Measurements from ENCODE around the gene TBC1D23. TPM values are rescaled to one million over a fixed set of nuclear protein-coding genes. Genes with fewer than 3 reads are reported as not detected.

The TBC1D23 gene
- total RNA-seq, 2 donors from 2014 or later, result 18.3 to 23.6 TPM

DNA sequence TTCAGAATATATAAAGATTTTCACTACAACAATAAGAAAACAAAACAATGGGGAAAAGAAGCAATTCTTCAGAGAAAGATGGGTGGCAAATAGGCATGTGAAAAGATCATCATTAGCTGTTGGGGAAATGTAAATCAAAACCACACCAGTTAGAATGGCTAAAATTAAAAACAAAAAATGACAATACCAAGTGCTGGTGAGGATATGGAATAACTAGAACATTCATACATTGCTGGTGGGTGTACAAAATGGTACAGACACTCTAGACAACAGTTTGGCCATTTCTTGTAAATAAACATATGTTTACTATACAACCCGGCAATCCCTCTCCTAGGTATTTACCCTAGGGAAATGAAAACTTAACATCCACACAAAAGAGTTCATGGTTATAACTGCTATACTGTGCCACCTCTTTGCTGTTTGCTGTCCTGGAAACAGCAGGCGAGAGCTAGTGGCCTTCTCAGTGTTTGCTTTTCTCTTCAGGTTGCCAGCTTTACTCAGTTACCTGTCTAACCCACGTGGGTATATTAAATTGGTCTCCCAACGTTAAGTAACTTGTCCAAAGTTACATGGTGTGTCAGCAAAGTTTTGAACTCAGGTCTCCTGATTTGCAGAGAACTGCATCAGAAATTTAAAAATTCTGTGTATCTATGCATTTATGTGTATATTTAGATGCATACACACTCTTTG is 69.2 kb downstream of the TBC1D23 start:
- H3K36me3 ChIP-seq, result no peaks in the 10 kb centered on the region
- H3K27ac ChIP-seq, result no peak overlapping the region
- TF ChIP-seq POLR2A (IDR thresholded peaks at IDR 0.05) (no peak), POLR2AphosphoS5 (IDR thresholded peaks at IDR 0.05) (peak; percentile 67)
- intact Hi-C loops (cut with DNase I), result loop anchor here (10.0 kb wide), 1 partner anchor 75 kb away; the partner anchor contains the start of genes LNP1 and TOMM70
- no peaks in the 10 kb centered on the region for H3K27me3 ChIP-seq (replicated peaks; ENCODE audit: insufficient read depth)
- H3K9me3 ChIP-seq, result no peaks in the 10 kb centered on the region
- no peaks in the 10 kb centered on the region for H3K4me1 ChIP-seq (replicated peaks)
- DNase-seq (ENCODE audit: low spot score), result peak; percentile 33
- no peak overlapping the region for H3K4me3 ChIP-seq
- 61% methylated on average over 4 of the region's 4 CpGs for WGBS

- no peaks in the 10 kb centered on the region for H3K9me3 ChIP-seq
- H3K4me1 ChIP-seq (replicated peaks), result no peaks in the 10 kb centered on the region
- H3K36me3 ChIP-seq, result no peaks in the 10 kb centered on the region
- WGBS, result 90% methylated on average over 5 of the region's 5 CpGs
- TF ChIP-seq POLR2AphosphoS5 (IDR thresholded peaks at IDR 0.05), result no peak
- no peak for TF ChIP-seq CTCF (IDR thresholded peaks at IDR 0.05)
- H3K27ac ChIP-seq, result no peak overlapping the region
- no peaks in the 10 kb centered on the region for H3K27me3 ChIP-seq (replicated peaks; ENCODE audit: insufficient read depth)
- intact Hi-C loops (cut with DNase I), result loop anchor here (10.0 kb wide), 1 partner anchor 74 kb away; the partner anchor contains the start of genes LNP1 and TOMM70
- no peak overlapping the region for H3K4me3 ChIP-seq
- DNase-seq (ENCODE audit: low spot score), result no peak
These were observed 69.9 kb downstream of the TBC1D23 start for GRCh38 chr3:100330651-100331050.

GRCh38 chr3:100331660-100332059 is 70.9 kb downstream of the TBC1D23 start:
- WGBS, result 94% methylated on average over 4 of the region's 4 CpGs

GRCh38 chr3:100333051-100333450 is 72.3 kb downstream of the TBC1D23 start:
- intact Hi-C loops (cut with DNase I), result loop anchor here (10.0 kb wide), 1 partner anchor 72 kb away; the partner anchor contains the start of genes LNP1 and TOMM70
- DNase-seq (ENCODE audit: low spot score), result no peak
- TF ChIP-seq POLR2A (IDR thresholded peaks at IDR 0.05), result no peak
- no peak for TF ChIP-seq CTCF (IDR thresholded peaks at IDR 0.05)
- TF ChIP-seq POLR2AphosphoS5 (IDR thresholded peaks at IDR 0.05), result no peak
- Histone ChIP-seq H3K27me3 (replicated peaks; ENCODE audit: insufficient read depth) (no peaks in the 10 kb centered on the region), H3K4me1 (replicated peaks) (no peaks in the 10 kb centered on the region), H3K27ac (no peak overlapping the region), H3K4me3 (no peak overlapping the region), H3K36me3 (no peaks in the 10 kb centered on the region), H3K9me3 (no peaks in the 10 kb centered on the region)

More at GRCh38 chr3:100331660-100332059, 70.9 kb downstream of the TBC1D23 start:
- intact Hi-C loops (cut with DNase I), result loop anchor here (10.0 kb wide), 1 partner anchor 73 kb away; the partner anchor contains the start of genes LNP1 and TOMM70
- Histone ChIP-seq H3K9me3 (no peaks in the 10 kb centered on the region), H3K4me1 (replicated peaks) (no peaks in the 10 kb centered on the region), H3K36me3 (no peaks in the 10 kb centered on the region), H3K27me3 (replicated peaks; ENCODE audit: insufficient read depth) (no peaks in the 10 kb centered on the region), H3K4me3 (no peak overlapping the region), H3K27ac (no peak overlapping the region)
- TF ChIP-seq CTCF (IDR thresholded peaks at IDR 0.05) (no peak), POLR2AphosphoS5 (IDR thresholded peaks at IDR 0.05) (no peak), POLR2A (IDR thresholded peaks at IDR 0.05) (no peak)
- DNase-seq (ENCODE audit: low spot score), result no peak

DNA sequence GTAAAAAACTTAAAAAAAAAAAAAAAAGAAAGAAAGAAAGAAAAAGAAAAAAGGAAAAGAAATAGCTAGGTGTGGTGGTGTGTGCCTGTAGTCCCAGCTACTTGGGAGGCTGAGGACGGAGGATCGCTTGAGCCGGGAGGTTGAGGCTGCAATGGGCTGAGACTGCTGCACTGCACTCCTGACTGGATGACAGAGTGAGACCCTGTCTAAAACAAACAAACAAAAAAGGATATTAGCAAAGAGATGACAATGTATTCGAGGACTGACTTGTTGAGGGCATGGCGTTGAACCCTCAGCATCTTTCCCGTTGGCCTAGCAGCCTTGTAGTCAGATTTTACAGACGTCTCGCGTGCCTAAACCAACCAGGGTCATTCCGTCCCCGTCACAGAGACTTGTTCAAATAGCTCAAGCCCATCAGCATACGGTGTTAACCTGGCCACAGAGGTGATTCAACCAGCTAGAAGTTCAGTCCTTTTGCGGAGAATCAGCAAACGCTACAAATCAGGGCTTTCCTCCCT is 73.2 kb downstream of the TBC1D23 start:
- no peaks in the 10 kb centered on the region for H3K4me1 ChIP-seq (replicated peaks)
- intact Hi-C loops (cut with DNase I), result loop anchor here (10.0 kb wide), 1 partner anchor 71 kb away; the partner anchor contains the start of genes LNP1 and TOMM70
- no peak for DNase-seq (ENCODE audit: low spot score)
- H3K27me3 ChIP-seq (replicated peaks; ENCODE audit: insufficient read depth), result no peaks in the 10 kb centered on the region
- peak overlapping the region; percentile 79 to 82 for H3K27ac ChIP-seq
- 39% methylated on average over 14 of the region's 14 CpGs for WGBS
- no peaks in the 10 kb centered on the region for H3K36me3 ChIP-seq
- H3K9me3 ChIP-seq, result no peaks in the 10 kb centered on the region
- peak overlapping the region; percentile 61 to 77 for H3K4me3 ChIP-seq
- TF ChIP-seq POLR2A (IDR thresholded peaks at IDR 0.05) (no peak), POLR2AphosphoS5 (IDR thresholded peaks at IDR 0.05) (no peak), CTCF (IDR thresholded peaks at IDR 0.05) (no peak)
